ENCODE measurements around the gene WLS.

WLS gene

GRCh38 chr1:68143633-68144032 is 88.7 kb downstream of the WLS start:
- in situ Hi-C loops (cut with HindIII; ENCODE audit: low sequenced_read_pairs), result loop anchor here (25.0 kb wide), 1 partner anchor 194 kb away; no protein-coding TSS in a partner anchor

DNA sequence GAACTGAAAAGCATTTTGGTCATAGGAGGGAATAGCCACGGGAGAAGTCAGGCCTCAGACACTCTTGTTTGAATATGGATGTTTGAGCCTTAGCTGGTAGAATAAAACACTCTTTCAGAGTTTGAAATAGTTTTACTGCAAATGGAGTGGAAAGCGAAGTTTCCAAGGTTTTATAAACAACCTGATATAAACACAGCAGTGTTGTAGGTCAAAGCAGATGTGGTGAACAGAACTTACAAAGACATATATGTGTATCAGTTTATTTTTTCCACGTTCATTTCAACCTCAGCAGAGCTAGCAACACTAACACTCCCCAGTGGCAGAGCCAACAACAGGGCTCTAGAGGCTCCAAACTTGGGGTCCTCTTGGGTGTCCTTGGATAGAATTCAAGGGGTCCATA is 89.9 kb downstream of the WLS start:
- in situ Hi-C loops (cut with HindIII; ENCODE audit: low sequenced_read_pairs), result loop anchor here (25.0 kb wide), 1 partner anchor 195 kb away; no protein-coding TSS in a partner anchor

DNA sequence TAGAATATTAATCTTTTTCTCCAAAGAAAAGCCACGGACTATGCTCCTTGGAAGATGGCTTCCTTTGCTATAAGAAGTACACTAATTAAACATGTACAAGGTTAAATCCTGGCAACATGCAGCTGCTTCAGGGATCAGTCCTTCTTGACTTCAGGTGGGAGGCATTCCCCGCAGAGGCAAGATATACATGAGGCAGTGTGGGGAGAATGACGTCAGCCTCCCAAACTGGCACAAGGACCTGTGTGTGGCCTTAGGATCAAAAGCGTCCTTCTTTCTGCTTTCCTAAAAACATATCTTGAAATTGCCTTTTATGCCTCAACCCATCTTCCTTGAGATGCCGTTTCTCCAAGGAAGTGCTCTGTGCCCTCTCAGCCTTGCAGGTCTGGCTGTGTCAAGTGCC is 90.3 kb downstream of the WLS start:
- in situ Hi-C loops (cut with HindIII; ENCODE audit: low sequenced_read_pairs), result loop anchor here (25.0 kb wide), 1 partner anchor 195 kb away; no protein-coding TSS in a partner anchor

DNA sequence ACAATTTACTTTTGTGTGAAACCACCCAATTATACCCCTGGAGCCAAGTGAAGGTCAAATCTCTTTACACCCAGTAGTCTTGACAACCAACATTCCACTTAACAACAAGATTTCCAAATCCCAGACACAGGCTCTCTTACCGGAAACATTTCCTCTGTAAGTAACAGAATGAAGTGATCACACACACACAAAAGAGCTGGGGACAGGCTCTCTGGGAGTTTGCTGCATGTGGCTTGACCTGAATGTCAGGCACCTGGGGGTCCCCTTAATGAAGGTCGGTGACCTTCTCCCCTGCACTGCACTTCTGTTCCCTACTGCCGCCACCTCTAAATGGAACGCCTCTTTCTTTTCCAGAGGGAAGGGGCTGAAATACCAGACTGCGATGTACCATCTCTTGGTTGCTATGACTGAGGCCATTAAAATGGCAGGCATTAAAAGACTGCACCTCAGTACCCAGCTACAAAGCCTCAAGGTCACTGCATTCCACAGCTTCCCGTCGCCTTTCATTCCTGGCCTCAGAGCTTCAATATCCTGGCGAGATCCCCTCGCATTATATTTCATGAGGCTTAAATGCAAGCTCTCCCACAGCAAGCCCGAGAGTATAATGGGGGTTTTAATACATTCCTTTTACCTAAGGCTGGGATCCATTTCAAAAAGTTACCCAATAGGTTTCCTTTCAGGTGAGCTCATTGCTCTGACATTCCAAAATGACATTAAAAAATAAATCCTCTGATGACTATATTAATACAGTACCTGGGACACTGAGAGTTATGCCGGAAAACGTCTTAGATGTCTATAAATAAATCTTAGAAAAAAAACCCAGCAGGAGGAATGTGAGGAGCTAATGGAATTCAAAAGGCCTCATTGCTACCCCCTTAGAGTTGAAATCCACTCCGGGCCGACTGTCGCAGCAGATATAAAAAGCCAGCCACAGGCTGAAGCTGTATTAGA is 91.0 kb downstream of the WLS start:
- in situ Hi-C loops (cut with HindIII; ENCODE audit: low sequenced_read_pairs), result loop anchor here (25.0 kb wide), 1 partner anchor 196 kb away; no protein-coding TSS in a partner anchor

DNA sequence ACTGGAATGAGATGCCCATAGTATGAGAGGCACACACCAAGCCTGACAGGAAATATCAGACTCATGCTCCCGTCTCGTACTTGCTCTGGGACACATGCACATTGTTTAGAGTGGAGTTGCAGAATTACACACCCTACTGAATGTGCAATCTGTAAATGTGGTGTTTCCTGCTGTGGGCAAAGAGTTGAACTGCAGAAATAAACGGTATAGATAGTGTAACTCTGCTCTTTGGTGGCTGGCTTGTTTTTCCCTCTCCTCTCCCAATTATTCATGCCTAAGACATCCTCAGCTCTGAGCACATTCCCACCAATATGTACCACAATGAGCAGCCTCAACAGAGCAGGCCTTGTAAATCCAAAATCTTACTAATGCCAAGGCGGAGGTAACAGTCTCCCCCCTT is 91.8 kb downstream of the WLS start:
- in situ Hi-C loops (cut with HindIII; ENCODE audit: low sequenced_read_pairs), result loop anchor here (25.0 kb wide), 1 partner anchor 197 kb away; no protein-coding TSS in a partner anchor

GRCh38 chr1:68136187-68136586 is 96.1 kb downstream of the WLS start:
- in situ Hi-C loops (cut with HindIII; ENCODE audit: low sequenced_read_pairs), result loop anchor here (25.0 kb wide), 1 partner anchor 201 kb away; no protein-coding TSS in a partner anchor

- in situ Hi-C loops (cut with HindIII; ENCODE audit: low sequenced_read_pairs), result loop anchor here (5.0 to 25.0 kb wide), 2 partner anchors 70 to 205 kb away; no protein-coding TSS in a partner anchor
These were observed 99.7 kb downstream of the WLS start for GRCh38 chr1:68132426-68133130.

DNA sequence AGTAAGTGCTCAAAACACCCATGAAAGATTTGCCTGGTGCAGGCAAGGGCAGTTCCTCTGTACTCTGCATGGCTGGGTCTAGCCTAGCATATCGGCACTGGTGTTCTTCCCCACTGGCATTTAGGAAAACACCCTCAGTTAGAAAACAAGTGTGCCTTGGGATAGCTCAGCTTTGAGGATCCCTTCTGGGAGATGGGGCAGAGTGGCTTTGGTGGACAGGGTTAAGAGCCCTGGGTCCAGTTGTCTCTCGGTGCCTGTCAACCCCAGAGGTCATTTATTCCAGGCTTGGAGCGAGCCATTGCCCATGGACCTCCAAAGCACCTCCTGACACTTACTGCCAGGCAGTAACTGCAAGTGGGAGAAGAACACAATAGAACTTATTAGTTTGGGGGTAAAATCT is 101.1 kb downstream of the WLS start:
- in situ Hi-C loops (cut with HindIII; ENCODE audit: low sequenced_read_pairs), result loop anchor here (5.0 to 25.0 kb wide), 2 partner anchors 69 to 206 kb away; no protein-coding TSS in a partner anchor

GRCh38 chr1:68129536-68130250 is 102.6 kb downstream of the WLS start:
- in situ Hi-C loops (cut with HindIII; ENCODE audit: low sequenced_read_pairs), result loop anchor here (5.0 to 25.0 kb wide), 3 partner anchors 67 to 208 kb away; no protein-coding TSS in a partner anchor

GRCh38 chr1:68128820-68129219 is 103.5 kb downstream of the WLS start:
- in situ Hi-C loops (cut with HindIII; ENCODE audit: low sequenced_read_pairs), result loop anchor here (5.0 to 25.0 kb wide), 2 partner anchors 83 to 208 kb away; no protein-coding TSS in a partner anchor

DNA sequence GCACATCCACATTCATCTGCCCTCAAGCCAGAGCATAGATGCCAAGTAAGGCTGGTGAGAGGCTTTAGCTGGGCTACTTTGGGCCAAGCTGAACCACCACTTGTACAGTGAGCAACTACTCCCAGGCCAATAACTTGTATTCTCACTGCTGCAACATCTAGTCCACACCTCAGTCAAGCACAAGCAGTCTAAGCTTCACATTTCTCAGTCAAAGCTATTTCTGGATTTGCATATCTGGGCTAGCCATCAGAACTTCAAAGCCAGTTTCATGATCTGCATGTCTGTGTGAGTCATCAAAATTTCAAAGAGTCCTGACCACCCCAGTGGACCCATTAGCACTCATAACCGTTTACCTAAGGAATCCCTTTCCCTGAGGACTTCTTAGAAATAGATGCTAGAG is 104.2 kb downstream of the WLS start:
- in situ Hi-C loops (cut with HindIII; ENCODE audit: low sequenced_read_pairs), result loop anchor here (5.0 to 25.0 kb wide), 2 partner anchors 84 to 209 kb away; no protein-coding TSS in a partner anchor

DNA sequence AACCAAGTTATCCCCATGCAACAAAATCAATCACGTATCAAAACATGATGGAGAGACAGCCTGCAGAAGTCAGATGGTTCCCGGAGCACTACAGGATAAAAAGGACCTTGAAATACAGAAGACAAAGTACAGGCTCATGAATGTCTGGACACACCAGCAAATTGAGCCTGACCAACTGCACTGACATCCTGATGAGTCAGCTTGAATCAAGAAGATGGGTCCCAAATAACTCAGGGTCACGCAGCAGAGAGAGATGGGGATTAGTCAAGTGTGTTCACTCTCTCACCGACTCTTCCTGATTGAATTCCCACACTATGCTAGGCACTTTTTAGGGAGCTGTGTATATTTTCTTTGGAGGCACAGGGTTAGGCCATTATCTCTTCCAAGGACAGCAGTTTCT is 110.8 kb downstream of the WLS start:
- in situ Hi-C loops (cut with HindIII; ENCODE audit: low sequenced_read_pairs), result no loop called here

GRCh38 chr1:68120136-68120791 is 112.1 kb downstream of the WLS start:
- in situ Hi-C loops (cut with HindIII; ENCODE audit: low sequenced_read_pairs), result no loop called here

GRCh38 chr1:68119445-68119844 is 112.9 kb downstream of the WLS start:
- in situ Hi-C loops (cut with HindIII; ENCODE audit: low sequenced_read_pairs), result no loop called here

- in situ Hi-C loops (cut with HindIII; ENCODE audit: low sequenced_read_pairs), result no loop called here
These were observed 114.9 kb downstream of the WLS start for GRCh38 chr1:68117416-68117815.

DNA sequence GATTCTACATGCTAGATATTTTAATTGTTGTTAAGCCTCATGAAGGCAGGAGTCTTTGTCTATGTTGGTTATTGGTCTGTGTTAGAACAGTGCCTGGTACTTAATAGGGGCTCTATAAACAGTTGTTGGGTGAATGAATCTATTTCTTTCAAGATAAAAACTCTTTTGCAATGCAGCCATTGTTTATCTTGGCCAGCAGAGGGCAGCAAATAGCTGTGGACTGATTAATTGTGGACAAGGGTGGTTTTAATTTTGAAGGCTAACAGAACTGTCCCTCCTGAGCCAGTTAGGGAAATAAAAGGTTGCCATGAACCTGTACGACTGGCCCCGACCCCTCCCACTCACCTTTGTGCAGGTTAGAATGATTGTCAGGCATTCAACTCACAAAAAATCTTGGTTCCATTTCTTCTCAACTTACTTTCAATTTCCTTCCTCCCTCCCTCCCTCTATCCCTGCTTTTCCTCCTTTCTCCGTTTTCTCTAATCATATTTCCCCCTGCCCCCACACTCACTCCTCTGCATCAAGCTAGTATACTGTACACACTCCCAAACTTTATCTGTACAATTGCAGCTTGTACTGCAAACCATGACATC is 115.6 kb downstream of the WLS start:
- in situ Hi-C loops (cut with HindIII; ENCODE audit: low sequenced_read_pairs), result no loop called here

DNA sequence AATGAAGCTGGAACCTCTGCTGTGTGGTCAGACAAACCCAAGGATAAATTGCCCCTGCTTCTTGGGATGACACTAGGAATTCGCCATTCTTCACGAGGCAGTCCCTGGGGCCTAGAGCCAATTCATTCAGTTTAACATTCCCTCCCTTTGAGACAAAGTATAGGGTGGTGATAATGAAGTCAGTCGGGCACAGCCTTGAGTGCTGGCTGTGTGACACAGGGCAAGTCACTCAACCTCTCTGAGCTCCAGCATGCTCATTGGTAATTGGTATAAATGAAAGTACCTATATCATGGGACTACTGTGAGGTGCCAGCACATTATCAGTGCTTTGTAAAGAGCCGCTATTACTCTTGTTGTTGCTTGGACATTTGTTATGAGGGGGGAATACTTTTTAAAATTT is 117.0 kb downstream of the WLS start:
- in situ Hi-C loops (cut with HindIII; ENCODE audit: low sequenced_read_pairs), result no loop called here

- in situ Hi-C loops (cut with HindIII; ENCODE audit: low sequenced_read_pairs), result no loop called here
These were observed 118.4 kb downstream of the WLS start for GRCh38 chr1:68113966-68114365.

DNA sequence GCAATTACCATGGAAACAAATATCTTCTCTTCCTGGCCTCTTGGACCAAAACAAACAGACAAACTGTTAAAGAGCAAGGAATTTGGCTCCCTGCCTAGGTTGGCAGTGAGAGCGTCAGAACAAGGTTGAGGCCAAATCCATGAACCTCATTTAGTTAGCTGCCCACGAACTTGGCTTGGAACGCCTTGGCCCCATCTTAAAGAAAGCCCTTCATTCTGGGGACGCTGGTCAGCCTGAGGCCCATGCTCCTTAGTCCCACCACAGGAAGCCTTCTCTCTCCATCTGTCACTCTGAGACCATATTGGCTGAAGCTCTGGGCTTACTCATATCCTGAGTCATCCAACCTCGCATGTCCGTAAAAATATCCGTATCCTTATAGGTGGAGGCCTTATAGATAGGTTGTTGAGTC is 119.5 kb downstream of the WLS start:
- in situ Hi-C loops (cut with HindIII; ENCODE audit: low sequenced_read_pairs), result no loop called here
